Activated gamma-delta T cell (primary cell): Measurements from ENCODE around the gene EDEM2.
"Not testable (repeated sequence)": the region's sequence is repeated elsewhere in the genome, so short reads cannot be mapped to it uniquely, and the experiment has no call there.

ENCODE experiments used
- DNase-seq: peaks from one replicate; lab custom pipeline; 2025; lab: John Stamatoyannopoulos, UW

The EDEM2 gene

DNA sequence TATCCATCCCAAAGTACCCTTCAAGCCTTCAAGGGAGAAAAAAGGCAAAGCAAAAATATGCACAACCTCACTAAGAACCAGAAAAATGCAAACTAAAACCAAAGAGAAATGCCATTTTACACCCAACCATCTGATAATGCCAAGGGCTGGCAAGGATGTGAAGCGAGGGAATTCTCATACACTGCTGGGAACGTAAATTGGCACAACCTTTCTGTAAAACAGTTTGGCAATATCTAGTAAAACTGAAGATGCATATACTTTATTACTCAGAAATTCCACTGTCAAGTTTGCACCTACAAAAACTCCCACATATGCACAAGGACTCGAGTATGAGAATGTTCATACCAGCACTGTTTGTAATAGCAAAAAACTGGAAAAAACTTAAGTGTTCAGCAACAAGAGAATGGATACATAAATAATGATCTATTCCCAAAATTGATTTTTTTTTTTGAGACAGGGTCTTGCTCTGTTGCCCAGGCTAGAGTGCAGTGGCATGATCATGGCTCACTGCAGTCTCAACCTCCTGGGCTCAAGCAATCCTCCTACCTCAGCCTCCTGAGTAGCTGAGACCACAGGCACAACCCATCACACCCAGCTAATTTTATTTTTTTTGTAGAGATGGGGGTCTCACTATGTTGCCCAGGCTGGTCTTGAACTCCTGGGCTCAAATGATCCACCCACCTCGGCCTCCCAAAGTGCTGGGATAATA, 21.7 kb upstream of the EDEM2 start:
- DNase-seq = not testable (repeated sequence)

DNA sequence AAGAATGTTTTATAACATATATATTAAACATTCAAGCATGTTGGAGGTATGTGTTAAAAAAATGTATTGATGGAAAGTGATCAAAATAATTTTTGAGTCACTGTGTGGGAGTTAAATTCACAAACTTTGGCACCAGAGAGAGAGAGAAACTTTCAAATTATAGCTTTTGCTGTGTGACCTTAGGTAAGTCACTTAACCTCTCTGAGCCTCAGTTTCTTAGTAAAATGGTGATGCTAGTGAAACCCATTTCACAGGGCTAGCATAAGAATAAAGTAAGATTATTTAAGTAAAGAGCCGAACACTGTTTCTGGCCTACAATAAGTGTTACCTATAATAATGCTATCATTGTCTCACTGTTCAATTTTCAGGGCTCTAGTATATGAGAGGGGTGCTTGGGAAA, 20.7 kb upstream of the EDEM2 start:
- no peak for DNase-seq

DNA sequence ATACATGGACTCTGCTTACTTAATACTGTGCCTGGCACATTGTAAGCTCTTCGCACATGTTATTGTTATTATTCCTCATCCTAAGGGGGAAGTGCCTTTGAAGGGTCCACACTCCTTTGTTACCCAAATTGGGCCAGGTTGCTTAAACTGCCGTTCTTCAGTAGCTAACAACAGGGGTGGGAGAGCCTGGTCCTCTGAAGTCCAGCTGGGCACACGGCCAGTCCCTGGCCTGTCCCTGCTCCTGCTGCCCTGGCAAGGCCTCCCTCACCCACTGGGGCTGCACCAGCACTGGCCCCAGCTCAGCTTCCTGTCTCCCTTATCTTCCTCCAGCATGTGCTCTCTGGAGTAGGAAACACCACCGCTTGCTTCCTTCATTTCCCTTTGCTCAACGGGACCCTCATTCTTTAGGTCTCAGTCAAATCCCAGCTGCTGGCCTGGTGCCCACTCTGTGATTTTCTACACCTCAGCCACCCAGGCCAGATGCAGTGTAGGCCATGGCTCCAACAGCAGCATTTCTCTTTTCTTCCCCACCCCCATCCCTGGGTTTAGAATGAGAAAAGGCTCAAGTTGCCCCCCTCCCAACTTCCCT, 19.2 kb upstream of the EDEM2 start:
- DNase-seq = no peak

DNA sequence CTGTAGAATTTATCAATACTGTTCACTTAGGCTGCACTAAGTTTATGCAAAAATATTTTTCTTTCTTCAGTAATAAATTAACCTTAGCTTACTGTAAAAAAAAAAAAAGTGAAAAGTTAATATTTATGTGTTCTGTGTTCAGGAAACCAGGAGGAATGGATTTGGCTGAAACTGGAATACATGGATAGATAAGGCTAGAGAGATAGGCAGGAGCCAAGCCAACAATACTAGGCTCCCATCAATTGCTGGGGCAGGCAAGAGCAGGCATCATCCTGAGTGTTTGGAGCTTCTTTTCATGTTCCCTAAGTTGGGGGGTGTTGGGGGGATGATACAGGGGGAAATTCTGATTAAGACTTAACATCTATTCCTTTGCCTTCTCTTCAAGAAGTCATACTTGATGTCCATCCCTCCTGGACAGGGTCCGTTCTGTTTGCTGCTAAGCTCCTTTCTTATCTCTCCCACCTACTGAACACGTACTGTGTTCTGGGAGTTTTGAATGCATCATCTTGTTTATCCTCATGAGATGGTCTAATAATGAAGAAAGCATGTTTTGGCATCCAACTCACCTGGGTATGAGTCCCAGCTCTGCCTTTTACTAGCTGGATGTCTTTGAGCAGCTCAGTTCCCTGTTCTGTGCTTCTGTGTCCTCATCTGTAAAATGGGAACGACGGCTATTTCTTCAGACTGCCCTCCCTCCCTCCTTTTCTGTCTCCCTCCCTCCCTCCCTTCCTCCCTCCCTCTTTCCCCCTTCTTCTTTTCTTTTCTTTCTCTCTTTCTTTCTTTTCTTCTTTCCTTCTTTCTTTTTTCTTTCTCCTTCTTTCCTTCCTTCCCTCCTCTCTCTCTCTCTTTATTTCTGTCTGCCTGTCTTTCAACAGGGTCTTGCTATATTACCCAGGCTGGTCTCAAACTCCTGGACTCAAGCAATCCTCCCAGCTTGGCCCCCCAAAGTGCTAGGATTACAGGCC, 18.4 kb upstream of the EDEM2 start:
- no peak for DNase-seq

DNA sequence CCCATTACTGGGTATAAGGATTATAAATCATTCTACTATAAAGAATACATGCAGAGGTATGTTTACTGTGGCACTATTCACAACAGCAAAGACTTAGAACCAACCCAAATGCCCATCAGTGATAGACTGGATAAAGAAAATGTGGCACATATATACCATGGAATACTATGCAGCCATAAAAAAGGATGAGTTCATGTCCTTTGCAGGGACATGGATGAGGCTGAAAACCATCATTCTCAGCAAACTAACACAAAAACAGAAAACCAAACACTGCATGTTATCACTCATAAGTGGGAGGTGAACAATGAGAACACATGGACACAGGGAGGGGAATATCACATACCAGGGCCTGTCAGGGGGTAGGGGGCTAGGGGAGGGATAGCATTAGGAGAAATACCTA, 17.4 kb upstream of the EDEM2 start:
- DNase-seq = not testable (repeated sequence)

DNA sequence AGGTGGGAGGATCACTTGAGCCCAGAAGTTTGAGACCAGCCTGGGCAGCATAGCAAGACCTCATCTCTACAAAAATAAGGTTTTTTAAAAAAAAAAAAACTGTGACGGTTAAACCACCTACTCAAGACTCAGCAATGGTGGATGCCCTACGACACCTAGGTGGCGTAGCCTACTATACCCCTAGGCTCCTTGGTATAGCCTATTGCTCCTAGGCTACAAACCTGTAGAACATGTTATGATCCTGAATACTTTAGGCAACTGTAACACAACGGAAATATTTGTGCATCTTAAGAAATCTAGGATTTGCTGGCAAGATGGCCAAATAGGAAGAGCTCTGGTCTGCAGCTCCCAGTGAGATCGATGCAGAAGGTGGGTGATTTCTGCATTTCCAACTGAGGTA, 13.2 kb upstream of the EDEM2 start:
- DNase-seq = not testable (repeated sequence)

DNA sequence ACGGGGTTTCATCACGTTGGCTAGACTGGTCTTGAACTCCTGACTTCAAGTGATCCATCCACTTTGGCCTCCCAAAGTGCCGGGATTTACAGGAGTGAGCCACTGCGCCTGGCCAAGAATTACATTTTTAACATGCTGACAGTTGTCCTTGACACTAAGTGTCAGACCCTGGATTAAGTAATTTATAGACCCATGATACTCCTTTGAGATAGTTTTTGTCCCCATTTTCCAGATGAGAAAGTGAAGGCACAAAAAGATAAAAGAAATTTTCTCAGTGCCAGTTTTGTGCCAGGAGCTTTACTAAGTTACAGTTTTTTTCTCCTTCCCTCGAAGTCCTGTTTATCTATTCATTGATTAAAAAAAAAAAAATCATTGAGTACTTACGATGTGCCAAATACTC, 9.8 kb upstream of the EDEM2 start:
- DNase-seq = no peak

DNA sequence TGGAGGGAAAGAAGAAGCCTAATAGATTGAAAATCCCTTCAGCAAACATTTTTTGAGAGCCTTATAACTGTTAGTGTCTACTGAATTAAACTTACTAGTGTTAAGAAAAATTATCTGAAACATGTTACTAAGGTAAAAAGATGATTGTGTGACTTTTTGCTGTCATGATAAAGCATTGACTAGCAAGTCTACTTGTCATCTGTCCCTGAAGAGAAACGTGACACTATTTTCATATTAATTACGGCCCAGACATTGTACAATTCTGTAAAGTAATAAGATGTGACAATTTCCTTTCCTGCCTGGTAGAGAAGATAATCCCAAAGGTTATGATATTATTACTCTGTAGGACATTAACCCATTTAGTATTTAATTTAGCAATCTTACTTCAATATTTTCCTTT, 8.8 kb upstream of the EDEM2 start:
- DNase-seq = no peak

DNA sequence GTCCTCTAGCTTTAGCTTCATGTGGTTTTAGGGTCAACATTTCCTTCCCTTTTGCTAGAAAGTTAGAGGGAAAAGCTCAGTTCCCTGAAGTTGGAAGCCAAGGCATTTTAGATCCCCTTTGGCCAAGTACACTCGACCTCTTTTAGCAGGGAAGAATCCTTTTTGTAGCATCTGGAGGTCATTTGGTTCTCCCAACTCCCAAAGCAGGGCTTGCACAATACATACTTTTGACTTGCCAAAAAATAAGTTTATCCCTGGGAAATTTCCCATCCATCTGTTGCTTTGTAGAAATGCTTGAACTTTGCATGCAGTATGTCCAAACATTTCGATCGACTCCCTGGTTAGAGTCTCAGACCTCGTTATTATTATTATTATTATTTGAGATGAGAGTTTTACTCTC, 4.6 kb upstream of the EDEM2 start:
- no peak for DNase-seq

DNA sequence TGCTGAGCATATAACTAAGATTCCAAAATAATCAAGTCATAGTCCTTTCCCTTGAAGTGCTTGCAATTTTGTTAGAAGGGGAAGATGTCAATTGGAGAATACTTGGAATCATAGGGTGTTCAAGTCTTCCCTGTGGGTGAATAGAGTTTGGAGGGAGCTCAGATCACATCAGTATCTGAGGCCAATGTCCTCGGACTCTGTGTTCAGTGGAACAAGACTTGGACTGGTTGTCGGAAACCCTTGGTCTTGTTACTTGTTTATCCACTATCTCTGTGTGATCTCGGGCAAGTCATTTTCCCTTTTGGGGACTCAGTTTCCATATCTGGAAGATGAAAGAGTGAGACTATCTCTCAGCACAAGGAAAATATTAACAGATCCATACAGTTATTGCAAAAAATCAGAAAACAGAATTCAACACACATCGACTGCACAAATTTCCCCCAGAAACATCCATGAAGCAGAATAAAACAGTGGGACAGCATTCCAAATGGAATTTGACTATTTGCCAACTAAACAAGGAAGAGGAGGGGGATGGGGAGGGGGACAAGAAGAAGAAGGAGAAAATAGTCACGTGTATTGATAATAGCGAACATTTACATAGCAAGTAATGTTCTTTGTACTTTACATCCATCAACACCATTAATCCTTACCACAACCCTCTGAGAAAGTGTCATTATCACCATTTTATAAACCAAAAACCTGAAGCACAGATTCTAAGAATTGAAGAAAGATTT, 3.9 kb upstream of the EDEM2 start:
- no peak for DNase-seq

DNA sequence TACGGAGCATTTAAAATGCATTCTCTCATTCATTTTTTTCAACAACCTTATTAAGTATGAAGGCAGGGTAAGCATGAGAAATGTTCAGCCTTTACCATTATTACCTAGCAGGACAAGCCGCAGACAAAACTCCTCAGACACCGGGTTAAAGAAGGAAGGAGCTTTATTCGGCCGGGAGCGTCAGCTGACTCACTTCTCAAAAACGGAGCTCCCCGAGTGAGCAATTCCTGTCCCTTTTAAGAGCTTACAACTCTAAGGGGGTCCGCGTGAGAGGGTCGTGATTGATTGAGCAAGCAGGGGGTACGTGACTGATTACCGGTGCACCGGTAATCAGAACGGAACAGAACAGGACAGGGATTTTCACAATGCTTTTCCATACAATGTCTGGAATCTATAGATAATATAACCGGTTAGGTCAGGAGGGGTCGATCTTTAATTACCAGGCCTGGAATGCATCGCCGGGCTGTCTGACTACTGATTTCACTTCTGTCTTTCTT, 487 bp upstream of the EDEM2 start:
- not testable (repeated sequence) for DNase-seq

DNA sequence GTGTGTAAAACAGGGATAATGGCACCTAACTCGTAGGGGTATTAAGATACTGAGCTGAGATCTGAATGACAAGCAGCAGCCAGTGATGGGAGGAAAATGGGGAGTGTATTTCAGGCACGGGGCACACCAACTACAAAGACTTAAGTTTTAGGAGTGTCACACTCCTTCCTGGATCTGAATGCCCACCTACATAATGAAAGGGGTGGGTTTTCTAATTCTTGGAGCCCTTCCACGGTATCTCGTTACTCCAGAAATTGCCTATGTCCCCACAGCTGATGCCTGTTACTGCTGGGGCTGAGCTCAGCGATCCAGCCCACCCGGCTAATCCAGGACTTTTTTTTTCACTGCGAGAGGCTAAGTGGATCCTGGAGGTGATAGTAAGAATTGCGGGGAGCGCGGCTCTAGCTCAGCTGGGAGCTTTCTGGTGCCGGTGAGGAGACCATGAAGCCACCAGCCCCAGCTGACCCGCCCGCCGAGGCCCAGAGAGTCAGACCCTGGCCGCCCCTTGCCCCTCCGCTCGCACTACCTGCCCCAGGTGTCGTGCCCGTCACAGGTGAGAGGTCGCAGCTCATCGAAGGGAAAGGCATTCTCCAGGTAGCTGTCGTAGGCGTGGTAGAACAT, 727 bp downstream of the EDEM2 start:
- DNase-seq = no peak

DNA sequence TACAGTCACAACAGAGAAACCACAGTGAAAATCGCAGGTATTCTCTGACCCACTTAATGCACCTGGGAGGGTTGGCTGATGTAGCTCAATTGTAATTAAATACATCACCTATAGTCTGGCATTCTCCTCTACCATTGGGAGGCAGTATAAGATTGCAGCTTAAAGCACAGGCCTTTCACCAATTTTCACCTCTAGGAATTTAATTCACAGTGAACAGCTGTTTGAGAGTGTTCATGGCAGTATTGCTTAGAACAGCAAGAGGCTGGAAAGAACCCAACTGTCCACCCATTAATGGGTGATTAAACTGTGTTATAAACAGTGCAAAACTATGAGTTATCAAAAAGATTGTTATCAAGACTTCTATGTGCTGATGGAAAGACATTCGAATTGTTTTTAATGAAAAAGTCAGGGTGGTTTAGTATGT, 2.0 kb downstream of the EDEM2 start:
- DNase-seq = no peak

DNA sequence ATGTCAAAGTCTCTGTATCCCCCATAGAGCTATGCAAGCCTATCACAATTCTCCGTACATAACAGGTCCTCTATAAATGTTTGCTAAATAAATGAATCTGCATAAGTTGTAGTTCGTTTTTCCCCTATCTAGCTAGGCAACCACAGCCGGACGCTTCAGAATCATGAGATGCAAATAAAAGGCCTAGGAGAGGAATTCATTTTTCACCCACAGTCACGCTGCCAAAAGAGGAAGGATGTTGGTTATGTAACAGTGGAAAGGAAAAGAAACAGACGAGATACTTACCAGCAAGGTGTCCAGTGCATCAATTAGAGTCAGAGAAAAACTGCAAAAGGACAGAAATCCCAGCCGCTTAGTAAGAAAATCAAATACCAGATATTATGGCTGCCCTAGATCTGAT, 2.4 kb downstream of the EDEM2 start:
- no peak for DNase-seq

DNA sequence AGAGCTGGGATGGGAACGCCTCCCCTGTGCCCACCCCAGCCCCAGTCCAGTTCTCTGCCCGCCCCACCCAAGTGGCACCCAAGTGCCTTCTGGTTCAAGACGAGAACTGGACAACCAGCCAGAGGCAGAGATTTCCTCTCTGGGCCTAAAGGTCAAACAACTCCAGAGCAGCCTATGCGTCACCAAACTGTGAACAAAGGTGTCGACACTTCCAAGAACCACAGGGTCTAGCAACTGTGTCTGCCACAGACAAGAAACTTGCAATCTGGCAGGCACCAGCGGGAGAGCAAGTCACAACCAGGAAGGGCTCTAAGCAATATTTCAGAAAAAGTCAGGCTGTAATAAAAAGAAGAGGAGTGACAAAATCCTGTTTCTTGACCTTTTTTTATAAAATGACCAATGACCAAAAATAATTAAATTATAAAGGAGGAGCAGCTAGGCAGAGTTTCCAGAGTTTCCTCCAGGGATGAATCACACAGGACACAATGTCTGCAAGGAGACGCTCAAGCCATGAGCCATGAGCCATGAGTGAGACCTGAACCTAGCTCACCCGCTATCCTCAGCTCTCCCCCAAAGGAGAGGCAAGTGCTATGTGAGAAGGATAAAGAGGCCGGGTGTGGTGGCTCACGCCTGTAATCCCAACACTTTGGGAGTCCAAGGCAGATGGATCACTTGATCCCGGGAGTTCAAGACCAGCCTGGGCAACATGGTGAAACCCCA, 11.1 kb downstream of the EDEM2 start:
- no peak for DNase-seq

DNA sequence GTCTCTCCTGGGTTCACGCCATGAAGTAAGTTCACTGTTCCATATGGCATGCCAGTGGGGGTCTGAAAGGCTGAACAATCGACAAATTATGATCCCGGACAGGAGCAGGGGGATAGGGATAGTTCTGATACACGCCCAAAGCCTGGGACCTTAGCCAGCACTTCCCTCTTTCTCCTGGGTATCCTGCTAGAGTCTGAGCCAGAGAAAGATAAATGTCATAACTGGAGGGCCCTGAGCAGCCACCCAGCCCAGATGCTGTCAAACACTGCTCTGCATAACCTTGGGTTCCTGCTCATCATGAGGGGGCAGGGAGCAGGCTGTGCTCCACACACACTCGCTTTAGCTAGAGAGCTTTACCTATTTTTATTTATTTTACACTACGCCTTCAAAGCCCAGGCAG, 12.3 kb downstream of the EDEM2 start:
- DNase-seq = no peak

DNA sequence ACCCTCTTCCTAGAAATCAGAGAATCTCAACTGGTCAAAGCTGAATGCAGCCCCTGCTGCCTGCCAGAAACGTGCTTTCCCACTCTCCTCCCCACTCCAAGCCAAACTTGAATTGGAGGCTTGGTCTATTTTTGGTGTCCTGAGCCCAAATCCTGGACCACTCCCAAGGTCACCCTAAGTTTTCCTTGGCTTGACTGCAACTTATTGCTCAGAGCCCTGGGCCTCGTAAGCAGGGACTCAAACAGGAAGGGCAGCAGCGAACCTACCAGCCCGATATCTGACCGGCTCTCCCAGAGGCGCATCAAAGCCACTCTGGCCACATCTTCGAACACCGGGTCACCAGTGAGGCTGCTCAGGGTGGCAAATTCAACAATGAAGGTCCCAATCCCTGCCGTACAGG, 12.7 kb downstream of the EDEM2 start:
- no peak for DNase-seq

DNA sequence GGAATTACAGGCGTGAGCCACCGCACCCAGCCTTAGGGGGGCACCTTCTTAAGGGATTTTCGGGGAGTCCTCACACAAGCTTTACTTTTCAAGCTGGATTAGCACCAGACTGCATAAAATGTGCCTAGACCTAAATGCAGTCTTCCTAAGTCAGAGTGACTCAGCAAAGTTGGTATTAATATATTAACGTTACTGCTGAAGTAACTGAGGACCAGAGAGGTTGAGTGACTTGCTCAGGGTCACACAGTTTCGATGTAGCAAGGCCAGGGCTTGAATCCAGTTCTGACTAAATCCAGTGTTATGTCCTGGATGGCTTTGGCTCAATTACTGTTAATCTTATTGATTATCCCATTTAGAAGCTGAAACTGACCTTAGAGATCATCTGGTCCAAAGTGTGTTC, 13.4 kb downstream of the EDEM2 start:
- DNase-seq = no peak

DNA sequence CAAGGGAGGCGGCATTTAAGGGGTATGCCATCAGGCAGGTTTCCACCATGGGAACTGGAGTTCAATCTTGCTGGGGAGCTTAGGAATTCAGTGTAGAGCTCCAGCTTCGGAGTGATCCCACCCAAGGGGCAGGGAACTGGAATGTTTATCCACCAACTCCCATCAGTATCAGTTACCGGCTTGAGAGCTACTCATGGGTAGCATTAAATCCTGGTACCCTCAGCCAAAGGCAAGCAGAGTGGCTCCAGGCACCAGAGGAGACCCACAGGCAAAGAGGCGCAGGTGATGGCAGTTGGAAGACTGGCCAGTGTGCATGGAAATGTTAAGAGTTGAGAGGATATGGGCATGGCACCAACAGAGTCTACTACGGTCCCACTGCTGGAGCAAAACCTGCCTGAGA, 14.1 kb downstream of the EDEM2 start:
- no peak for DNase-seq

DNA sequence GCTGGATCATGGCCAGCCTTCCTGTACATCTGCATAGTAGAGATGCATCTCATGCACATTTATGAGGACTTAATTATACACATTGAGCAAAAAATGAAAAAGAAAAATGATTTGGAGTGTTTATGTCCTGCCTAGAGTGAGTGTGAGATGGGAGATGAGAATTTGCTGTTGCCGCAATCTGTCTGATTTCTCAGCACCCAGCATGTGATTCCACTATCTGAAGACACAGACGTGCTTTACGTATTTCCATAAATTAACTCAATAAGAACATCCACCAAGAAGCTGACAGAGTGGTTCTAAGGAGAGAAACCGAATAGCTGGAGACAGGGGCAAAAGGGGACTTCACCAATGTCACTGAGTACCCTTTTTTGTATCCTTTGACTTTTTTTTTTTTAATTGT, 15.2 kb downstream of the EDEM2 start:
- no peak for DNase-seq

DNA sequence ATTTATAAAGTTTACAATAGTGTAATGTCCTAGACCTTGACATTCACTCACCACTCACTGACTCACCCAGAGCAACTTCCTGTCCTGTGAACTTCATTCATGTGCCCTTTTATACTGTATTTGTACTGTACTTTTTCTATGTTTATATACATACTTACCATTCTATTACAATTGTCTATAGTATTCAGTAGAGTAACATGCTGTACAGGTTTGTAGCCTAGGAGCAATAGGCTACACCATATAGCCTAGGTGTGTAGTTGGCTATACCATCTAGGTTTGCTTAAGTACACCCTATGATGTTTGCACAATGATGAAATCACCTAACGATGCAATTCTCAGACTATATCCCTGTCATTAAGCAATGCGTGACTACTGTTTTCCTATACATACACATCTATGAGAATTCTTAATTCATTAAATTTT, 17.5 kb downstream of the EDEM2 start:
- DNase-seq = no peak
